ENCODE results near the gene SRBD1.

Gene SRBD1

DNA sequence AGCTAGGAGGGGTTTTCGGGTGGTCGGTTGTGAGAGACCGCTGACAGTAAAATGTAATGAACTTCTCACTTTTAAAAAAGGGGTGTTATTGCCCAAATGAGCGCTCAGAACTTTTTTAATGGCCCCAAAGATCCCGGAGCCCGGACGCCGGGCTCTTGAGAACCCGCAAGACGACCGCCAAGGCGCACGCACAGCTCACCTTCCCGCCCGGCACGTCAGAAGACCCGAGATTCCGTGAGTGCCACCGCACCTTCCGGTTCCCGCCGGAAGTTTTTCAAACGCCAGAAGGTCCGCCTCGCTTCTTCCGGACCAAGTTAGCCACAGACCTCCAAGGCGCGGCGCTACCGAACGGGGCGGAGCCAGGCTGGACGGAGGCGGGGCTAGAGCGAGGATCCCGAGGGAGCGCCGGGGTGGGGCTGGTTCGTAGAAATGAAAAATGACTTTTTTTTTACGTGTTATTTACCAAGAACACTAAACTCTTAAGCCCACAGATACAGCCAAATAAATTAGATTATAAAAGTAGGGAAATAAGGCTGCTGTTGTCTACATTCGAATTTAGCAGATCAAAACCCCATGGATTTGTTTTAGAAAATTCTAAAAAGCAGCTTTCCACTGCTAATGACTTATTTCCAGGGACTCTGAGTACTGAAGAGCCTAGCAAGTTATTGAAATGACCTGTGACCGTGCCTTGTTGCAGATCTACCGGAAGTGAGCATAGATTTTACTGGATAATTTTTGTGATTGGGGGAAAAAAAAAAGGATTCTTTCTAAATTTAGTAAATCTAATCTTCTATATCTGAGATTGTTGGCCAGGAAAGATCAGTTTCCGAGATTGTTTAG, at the start of gene SRBD1:
Gene SRBD1, minus strand, starts transcription at position 248 of the 840 bp plus-strand sequence. CDS start 5,826 bp downstream, outside the sequence.
- peak; percentile 93 for DNase-seq (ENCODE audit: low read depth)

DNA sequence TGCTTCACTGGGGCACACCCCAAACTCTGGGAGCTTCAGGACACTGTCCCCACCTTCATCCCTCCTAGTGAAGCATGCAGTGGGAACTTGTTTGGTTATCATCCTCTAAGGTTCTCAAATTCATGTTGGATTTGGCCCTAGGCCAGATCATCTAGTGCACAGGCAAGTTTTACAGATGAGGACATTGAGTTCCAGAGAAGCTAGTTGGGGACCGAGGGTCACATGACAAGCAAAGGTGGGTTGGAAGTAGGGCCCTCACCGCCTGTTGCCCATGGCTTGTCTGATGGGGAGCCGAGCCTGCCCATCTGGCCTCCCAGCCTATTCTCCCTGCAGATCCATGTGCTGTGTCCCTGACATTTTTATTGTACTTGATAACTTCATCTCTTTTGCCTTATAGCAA, 43.2 kb upstream of the SRBD1 start:
- DNase-seq (ENCODE audit: low read depth), result no peak

- no peak for DNase-seq (ENCODE audit: low read depth)
Measured at GRCh38 chr2:45653122-45653913, 42.3 kb upstream of the SRBD1 start.

DNA sequence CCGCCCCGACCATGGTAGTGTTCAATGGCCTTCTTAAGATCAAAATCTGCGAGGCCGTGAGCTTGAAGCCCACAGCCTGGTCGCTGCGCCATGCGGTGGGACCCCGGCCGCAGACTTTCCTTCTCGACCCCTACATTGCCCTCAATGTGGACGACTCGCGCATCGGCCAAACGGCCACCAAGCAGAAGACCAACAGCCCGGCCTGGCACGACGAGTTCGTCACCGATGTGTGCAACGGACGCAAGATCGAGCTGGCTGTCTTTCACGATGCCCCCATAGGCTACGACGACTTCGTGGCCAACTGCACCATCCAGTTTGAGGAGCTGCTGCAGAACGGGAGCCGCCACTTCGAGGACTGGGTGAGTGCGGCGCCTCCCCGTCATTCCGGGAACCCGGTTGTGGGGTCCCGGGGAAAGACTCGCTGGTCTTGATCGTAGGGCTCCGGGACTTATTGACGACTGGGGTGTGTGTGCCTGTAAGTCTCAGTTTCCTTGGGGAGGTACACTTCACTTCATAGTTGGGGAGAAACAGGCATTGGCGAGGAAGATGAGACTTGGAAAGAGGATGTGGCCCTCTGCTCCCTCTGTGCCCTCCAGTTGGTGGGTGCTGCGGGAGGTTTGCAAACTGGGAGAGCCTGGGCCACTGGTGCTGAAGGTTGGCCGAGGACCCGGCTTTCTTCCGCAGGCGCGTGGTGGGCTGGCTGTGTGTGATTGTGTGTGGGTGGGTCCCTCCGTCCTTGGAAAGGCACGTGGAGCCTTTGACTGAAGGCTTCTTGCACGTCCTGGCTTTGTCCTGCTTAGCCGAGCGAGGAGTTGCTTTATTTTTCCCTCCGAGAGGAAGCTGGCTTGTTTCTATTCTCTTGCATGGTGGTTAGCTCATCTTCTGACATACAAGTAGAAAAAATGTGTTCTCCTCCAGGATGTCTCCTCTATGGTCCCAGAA, 41.3 kb upstream of the SRBD1 start:
- DNase-seq (ENCODE audit: low read depth), result peak; percentile 23

DNA sequence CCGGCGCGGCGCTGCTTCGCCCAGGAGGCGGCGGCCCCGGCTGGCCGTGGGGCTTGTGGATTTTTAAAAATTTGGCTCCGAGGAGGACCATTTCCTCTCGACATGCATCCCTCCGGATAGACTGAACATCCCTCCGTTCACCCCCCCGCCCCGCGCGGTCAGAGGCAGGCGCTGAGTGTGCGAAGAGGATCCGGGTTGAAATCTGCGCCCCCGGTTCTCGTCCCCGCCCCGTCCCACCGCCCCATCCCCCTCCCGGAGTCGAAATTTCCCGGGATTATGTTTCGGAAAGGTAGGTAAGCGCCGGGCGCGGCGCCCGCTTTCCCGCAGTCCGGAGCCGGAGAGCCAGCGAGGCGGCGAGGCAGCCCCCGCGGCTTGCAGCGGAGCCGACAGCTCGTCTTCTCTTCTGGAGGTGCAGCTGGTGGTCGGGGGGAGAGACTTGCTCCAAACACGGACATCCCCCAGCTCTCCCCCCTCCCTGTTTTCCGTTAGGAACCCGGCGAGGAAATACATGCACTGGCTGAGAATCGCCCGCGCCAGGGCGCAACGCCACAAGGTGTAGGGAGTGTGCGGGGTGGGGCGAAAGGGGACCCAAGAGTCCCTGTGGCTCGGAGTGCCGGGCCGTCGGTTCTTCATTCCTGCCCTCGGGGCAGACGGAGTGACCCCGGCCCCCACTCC, 40.5 kb upstream of the SRBD1 start, which contains the start of gene PRKCE:
Gene PRKCE, plus strand, starts transcription at position 261 of the 675 bp plus-strand sequence.
- DNase-seq (ENCODE audit: low read depth), result peak; percentile 18

DNA sequence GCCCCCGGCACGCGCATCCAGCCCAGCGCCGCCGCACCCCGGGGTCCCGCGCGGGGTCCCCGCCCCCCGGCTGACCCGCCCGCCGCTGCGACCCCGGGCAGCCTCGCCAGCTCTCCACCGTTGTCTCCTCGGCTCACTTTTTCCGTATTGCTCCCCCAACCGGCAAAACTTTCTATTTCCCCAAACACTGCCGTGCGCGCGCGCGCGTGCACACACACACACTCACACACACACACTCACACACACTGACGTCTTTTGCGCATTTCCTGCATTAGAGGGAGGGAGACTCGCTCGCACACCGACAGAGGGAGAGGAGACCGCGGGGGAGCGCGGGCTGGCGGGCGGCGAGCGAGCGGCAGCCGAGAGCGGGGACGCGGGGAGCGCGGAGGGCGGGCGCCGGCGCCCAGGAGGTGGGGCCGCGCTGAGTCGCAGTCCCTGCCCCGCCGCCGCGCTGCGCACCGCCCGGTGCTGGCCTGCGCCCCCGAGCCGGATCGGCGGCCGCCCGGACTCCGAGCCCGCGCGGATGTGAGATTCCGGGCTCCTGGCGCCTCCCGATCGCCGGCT, 39.9 kb upstream of the SRBD1 start:
- peak; percentile 87 for DNase-seq (ENCODE audit: low read depth)

DNA sequence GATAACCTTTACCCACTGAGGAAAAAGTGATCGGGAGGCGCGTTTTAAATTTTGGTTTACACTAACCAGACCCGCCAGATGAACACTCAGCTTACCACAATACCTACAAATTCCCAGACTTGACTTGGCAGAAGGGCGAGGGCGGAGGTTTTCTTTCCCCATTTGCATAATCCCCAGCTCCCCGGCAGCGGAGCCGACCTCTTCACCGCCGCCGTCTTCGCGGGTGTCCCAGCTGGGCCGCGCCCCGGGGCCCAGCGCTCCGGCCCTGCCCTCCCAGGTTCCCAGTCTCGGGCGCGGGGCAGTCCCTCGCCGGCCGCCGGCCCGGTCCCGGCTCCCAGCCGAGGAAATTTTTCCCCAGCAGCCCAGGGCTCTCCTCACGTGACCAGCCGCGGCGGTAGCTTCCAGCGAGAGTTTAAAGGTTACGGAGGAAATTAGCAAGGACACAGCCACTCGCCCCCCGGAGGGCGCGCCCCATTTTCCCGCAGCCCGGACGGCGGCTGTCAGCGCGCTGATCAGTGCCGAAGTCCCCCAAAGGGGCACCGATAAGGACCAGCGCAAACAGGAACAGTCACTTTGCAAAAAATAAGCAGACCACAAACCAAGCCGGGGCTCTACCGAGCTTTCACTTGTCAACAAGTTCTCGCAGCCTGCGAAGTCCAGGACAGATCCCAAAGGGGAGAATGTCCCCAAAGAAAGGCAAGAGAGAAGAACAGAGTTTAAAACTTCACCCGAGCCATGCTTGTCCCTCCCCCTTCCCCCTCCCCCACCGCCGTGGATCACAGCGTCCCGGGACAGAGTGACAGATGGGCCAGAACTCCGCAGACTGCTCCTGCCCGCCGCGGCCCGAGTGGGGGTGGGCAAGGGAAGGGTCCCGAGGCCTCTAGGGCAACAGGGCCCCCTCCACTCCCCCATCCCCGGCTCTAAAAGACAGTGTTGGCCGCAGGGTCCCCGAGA, 39.1 kb upstream of the SRBD1 start:
- peak; percentile 45 for DNase-seq (ENCODE audit: low read depth)

GRCh38 chr2:45649462-45649857, 38.4 kb upstream of the SRBD1 start:
- DNase-seq (ENCODE audit: low read depth), result no peak

DNA sequence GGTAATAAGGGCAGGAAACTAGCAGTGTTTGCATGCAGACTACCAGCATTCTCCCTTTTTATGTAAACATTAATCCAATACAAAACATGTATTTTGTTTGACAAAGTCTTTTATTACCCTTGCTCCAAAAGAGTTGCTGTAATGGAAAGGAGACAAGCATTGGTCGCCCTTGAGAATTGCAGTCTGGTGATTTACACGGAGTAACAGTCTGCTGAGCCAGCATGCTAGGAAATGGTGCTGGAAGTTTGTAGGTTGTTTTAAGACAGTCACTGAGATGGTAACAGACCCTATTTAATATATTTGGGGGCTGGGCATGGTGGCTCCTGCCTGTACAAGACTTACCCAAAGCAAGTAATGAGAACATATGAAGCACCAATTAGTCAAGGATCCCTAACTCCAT, 37.6 kb upstream of the SRBD1 start:
- no peak for DNase-seq (ENCODE audit: low read depth)

DNA sequence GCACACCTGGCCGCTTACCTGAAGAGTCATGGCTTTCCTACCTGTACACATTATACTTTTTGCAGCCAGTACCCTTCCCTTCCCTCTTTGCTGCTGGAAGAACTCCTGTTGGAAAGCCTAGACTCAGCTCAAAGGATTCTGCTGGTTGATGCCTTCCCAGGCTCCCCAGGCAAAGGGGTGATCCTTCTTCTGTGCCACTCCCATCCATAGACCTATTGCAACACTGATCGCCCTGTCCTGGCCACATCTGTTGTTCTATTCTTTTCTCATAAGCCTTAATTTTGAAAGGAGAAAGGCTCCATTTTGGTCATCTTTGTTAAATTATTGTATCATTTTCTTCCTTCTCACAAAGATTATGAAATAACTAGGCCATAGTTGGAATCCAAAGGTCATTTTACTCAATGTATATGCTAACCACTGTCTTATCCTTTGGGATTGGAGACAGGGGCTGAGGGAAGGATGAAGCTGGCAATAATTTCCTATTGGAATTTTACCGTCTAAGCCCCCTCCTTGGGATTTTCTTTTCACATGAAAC, 37.0 kb upstream of the SRBD1 start:
- no peak for DNase-seq (ENCODE audit: low read depth)

DNA sequence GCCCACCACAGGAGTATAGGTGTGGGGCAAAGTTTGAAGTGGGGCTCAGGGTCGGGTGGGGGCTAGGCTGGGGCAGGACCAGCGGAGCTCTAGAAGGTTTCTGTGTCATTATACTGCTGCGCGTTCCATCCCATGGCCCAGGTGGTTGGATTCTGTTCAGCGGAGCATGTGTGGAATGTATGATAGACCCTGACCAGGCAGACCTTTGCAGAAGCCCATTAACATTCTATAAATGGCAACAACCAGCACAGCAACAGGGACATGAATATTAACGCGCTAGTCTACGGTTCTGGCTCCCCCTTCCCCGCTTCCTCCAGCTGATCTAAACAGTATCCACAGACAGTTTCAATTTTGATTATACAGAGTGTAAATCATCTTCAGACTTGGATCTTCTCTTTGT, 36.3 kb upstream of the SRBD1 start:
- no peak for DNase-seq (ENCODE audit: low read depth)

GRCh38 chr2:45646289-45646688, 35.2 kb upstream of the SRBD1 start:
- DNase-seq (ENCODE audit: low read depth), result no peak

- peak; percentile 77 for DNase-seq (ENCODE audit: low read depth)
Measured at GRCh38 chr2:45643543-45644542, 32.8 kb upstream of the SRBD1 start.

GRCh38 chr2:45643095-45643494, 32.0 kb upstream of the SRBD1 start:
- no peak for DNase-seq (ENCODE audit: low read depth)

- DNase-seq (ENCODE audit: low read depth), result no peak
Measured at GRCh38 chr2:45640576-45640975, 29.5 kb upstream of the SRBD1 start.

GRCh38 chr2:45637440-45637839, 26.4 kb upstream of the SRBD1 start:
- no peak for DNase-seq (ENCODE audit: low read depth)

GRCh38 chr2:45636008-45636407, 24.9 kb upstream of the SRBD1 start:
- DNase-seq (ENCODE audit: low read depth), result no peak

GRCh38 chr2:45634223-45634622, 23.2 kb upstream of the SRBD1 start:
- DNase-seq (ENCODE audit: low read depth), result no peak

Data from activated T-cell treated with anti-CD3 and anti-CD28 coated beads for 48 hours (primary cell).